ENCODE data around the gene RALGPS1.

Gene RALGPS1

GRCh38 chr9:127250896-127251391 lies 336.4 kb downstream of the RALGPS1 start:
- Histone ChIP-seq H3K9me3 (ENCODE audit: control insufficient read depth, low read length) (no peaks in the 10 kb centered on the region), H3K36me3 (ENCODE audit: control insufficient read depth, insufficient read depth, low read length) (no peaks in the 10 kb centered on the region), H3K4me1 (ENCODE audit: control insufficient read depth, insufficient read depth, low read length) (no peaks in the 10 kb centered on the region), H3K27ac (ENCODE audit: insufficient read depth, low read depth, low read length, poor library complexity, severe bottlenecking) (no peak overlapping the region), H3K27me3 (ENCODE audit: control insufficient read depth, insufficient read depth, low read length, poor library complexity, severe bottlenecking) (no peaks in the 10 kb centered on the region), H3K4me3 (ENCODE audit: insufficient read depth, low read depth, low read length) (no peak overlapping the region)
- 94 to 98% methylated on average over 1 to 3 of the region's 3 CpGs for WGBS, 2 experiments

GRCh38 chr9:127252410-127253318 lies 338.1 kb downstream of the RALGPS1 start:
- H3K36me3 ChIP-seq (ENCODE audit: control insufficient read depth, insufficient read depth, low read length), result no peaks in the 10 kb centered on the region
- no peak overlapping the region for H3K4me3 ChIP-seq (ENCODE audit: insufficient read depth, low read depth, low read length)
- H3K4me1 ChIP-seq (ENCODE audit: control insufficient read depth, insufficient read depth, low read length), result no peaks in the 10 kb centered on the region
- no peaks in the 10 kb centered on the region for H3K27me3 ChIP-seq (ENCODE audit: control insufficient read depth, insufficient read depth, low read length, poor library complexity, severe bottlenecking)
- WGBS, 2 experiments, result 80 to 86% methylated on average over 1 of the region's 4 CpGs
- H3K27ac ChIP-seq (ENCODE audit: insufficient read depth, low read depth, low read length, poor library complexity, severe bottlenecking), result no peak overlapping the region
- no peaks in the 10 kb centered on the region for H3K9me3 ChIP-seq (ENCODE audit: control insufficient read depth, low read length)

GRCh38 chr9:127253446-127253845 lies 338.9 kb downstream of the RALGPS1 start:
- Histone ChIP-seq H3K4me1 (ENCODE audit: control insufficient read depth, insufficient read depth, low read length) (no peaks in the 10 kb centered on the region), H3K27ac (ENCODE audit: insufficient read depth, low read depth, low read length, poor library complexity, severe bottlenecking) (no peak overlapping the region), H3K9me3 (ENCODE audit: control insufficient read depth, low read length) (no peaks in the 10 kb centered on the region), H3K36me3 (ENCODE audit: control insufficient read depth, insufficient read depth, low read length) (no peaks in the 10 kb centered on the region), H3K27me3 (ENCODE audit: control insufficient read depth, insufficient read depth, low read length, poor library complexity, severe bottlenecking) (no peaks in the 10 kb centered on the region), H3K4me3 (ENCODE audit: insufficient read depth, low read depth, low read length) (no peak overlapping the region)
- 36 to 38% methylated on average over 2 of the region's 2 CpGs for WGBS, 2 experiments

DNA sequence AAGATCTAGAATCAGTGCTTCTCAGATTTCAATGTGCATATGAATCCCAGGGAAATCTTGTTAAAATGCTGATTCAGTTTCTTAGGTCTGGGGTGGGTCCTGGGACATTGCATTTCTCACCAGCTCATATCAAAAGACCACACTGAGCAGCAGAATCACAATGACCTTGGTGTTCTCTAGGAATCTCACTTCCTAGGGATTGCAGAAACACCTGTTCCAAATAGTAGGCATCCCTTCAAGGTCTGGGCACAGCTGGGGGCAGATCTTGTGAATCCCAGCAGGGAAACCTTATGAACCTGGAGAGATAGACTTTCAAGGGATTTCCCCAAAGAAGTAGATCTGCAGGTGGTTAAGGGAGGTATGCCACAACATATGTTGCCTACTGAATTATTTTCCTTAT lies 341.1 kb downstream of the RALGPS1 start:
- Histone ChIP-seq H3K4me1 (ENCODE audit: control insufficient read depth, insufficient read depth, low read length) (no peaks in the 10 kb centered on the region), H3K9me3 (ENCODE audit: control insufficient read depth, low read length) (no peaks in the 10 kb centered on the region), H3K27ac (ENCODE audit: insufficient read depth, low read depth, low read length, poor library complexity, severe bottlenecking) (no peak overlapping the region), H3K4me3 (ENCODE audit: insufficient read depth, low read depth, low read length) (no peak overlapping the region), H3K36me3 (ENCODE audit: control insufficient read depth, insufficient read depth, low read length) (no peaks in the 10 kb centered on the region), H3K27me3 (ENCODE audit: control insufficient read depth, insufficient read depth, low read length, poor library complexity, severe bottlenecking) (no peaks in the 10 kb centered on the region)

- no peak overlapping the region for H3K27ac ChIP-seq (ENCODE audit: insufficient read depth, low read depth, low read length, poor library complexity, severe bottlenecking)
- no peaks in the 10 kb centered on the region for H3K27me3 ChIP-seq (ENCODE audit: control insufficient read depth, insufficient read depth, low read length, poor library complexity, severe bottlenecking)
- H3K36me3 ChIP-seq (ENCODE audit: control insufficient read depth, insufficient read depth, low read length), result no peaks in the 10 kb centered on the region
- no peak overlapping the region for H3K4me3 ChIP-seq (ENCODE audit: insufficient read depth, low read depth, low read length)
- H3K9me3 ChIP-seq (ENCODE audit: control insufficient read depth, low read length), result no peaks in the 10 kb centered on the region
- 93% methylated on average over 4 of the region's 5 CpGs for WGBS, 2 experiments
- no peaks in the 10 kb centered on the region for H3K4me1 ChIP-seq (ENCODE audit: control insufficient read depth, insufficient read depth, low read length)
Measured at GRCh38 chr9:127256324-127256723, 341.7 kb downstream of the RALGPS1 start.

GRCh38 chr9:127258606-127259471 lies 344.3 kb downstream of the RALGPS1 start:
- no peaks in the 10 kb centered on the region for H3K27me3 ChIP-seq (ENCODE audit: control insufficient read depth, insufficient read depth, low read length, poor library complexity, severe bottlenecking)
- no peaks in the 10 kb centered on the region for H3K9me3 ChIP-seq (ENCODE audit: control insufficient read depth, low read length)
- no peaks in the 10 kb centered on the region for H3K4me1 ChIP-seq (ENCODE audit: control insufficient read depth, insufficient read depth, low read length)
- WGBS, 2 experiments, result 93 to 97% methylated on average over 7 of the region's 7 CpGs
- no peaks in the 10 kb centered on the region for H3K36me3 ChIP-seq (ENCODE audit: control insufficient read depth, insufficient read depth, low read length)
- no peak overlapping the region for H3K27ac ChIP-seq (ENCODE audit: insufficient read depth, low read depth, low read length, poor library complexity, severe bottlenecking)
- no peak overlapping the region for H3K4me3 ChIP-seq (ENCODE audit: insufficient read depth, low read depth, low read length)

- no peak overlapping the region for H3K4me3 ChIP-seq (ENCODE audit: insufficient read depth, low read depth, low read length)
- no peaks in the 10 kb centered on the region for H3K27me3 ChIP-seq (ENCODE audit: control insufficient read depth, insufficient read depth, low read length, poor library complexity, severe bottlenecking)
- no peaks in the 10 kb centered on the region for H3K9me3 ChIP-seq (ENCODE audit: control insufficient read depth, low read length)
- H3K27ac ChIP-seq (ENCODE audit: insufficient read depth, low read depth, low read length, poor library complexity, severe bottlenecking), result no peak overlapping the region
- H3K36me3 ChIP-seq (ENCODE audit: control insufficient read depth, insufficient read depth, low read length), result no peaks in the 10 kb centered on the region
- peaks cover 6% of the 10 kb centered on the region for H3K4me1 ChIP-seq (ENCODE audit: control insufficient read depth, insufficient read depth, low read length)
Measured at GRCh38 chr9:127262602-127263001, 348.0 kb downstream of the RALGPS1 start.

GRCh38 chr9:127263237-127263636 lies 348.7 kb downstream of the RALGPS1 start:
- H3K27me3 ChIP-seq (ENCODE audit: control insufficient read depth, insufficient read depth, low read length, poor library complexity, severe bottlenecking), result no peaks in the 10 kb centered on the region
- peaks cover 6% of the 10 kb centered on the region for H3K4me1 ChIP-seq (ENCODE audit: control insufficient read depth, insufficient read depth, low read length)
- no peaks in the 10 kb centered on the region for H3K36me3 ChIP-seq (ENCODE audit: control insufficient read depth, insufficient read depth, low read length)
- H3K4me3 ChIP-seq (ENCODE audit: insufficient read depth, low read depth, low read length), result no peak overlapping the region
- WGBS, 2 experiments, result 96% methylated on average over 9 of the region's 9 CpGs
- H3K27ac ChIP-seq (ENCODE audit: insufficient read depth, low read depth, low read length, poor library complexity, severe bottlenecking), result no peak overlapping the region
- H3K9me3 ChIP-seq (ENCODE audit: control insufficient read depth, low read length), result no peaks in the 10 kb centered on the region

GRCh38 chr9:127263664-127264063 lies 349.1 kb downstream of the RALGPS1 start:
- no peaks in the 10 kb centered on the region for H3K36me3 ChIP-seq (ENCODE audit: control insufficient read depth, insufficient read depth, low read length)
- H3K4me3 ChIP-seq (ENCODE audit: insufficient read depth, low read depth, low read length), result no peak overlapping the region
- H3K9me3 ChIP-seq (ENCODE audit: control insufficient read depth, low read length), result no peaks in the 10 kb centered on the region
- no peaks in the 10 kb centered on the region for H3K27me3 ChIP-seq (ENCODE audit: control insufficient read depth, insufficient read depth, low read length, poor library complexity, severe bottlenecking)
- H3K4me1 ChIP-seq (ENCODE audit: control insufficient read depth, insufficient read depth, low read length), result peaks cover 6% of the 10 kb centered on the region
- no peak overlapping the region for H3K27ac ChIP-seq (ENCODE audit: insufficient read depth, low read depth, low read length, poor library complexity, severe bottlenecking)
